Liver (tissue), 9 donors: ENCODE results near the gene EOMES. TPM values are rescaled to one million over a fixed set of nuclear protein-coding genes. Genes with fewer than 3 reads are reported as not detected.

Source experiments
- DNase-seq: peaks from one replicate; pipeline ENCODE4 v3.0.0-alpha.2; 2017; ENCODE audit warnings: low spot score
- H3K27ac ChIP-seq, 2 donors: one replicate each; pipeline ENCODE4 v1.7.0; 2013; ENCODE audit warnings: inconsistent platforms in 2 of 2, low read length in 2 of 2, control low read depth in 1 of 2, low read depth in 1 of 2, mild to moderate bottlenecking in 1 of 2
- H3K27me3 ChIP-seq, 4 donors: one replicate each; pipeline versions ENCODE4 v1.6.1 to v1.7.0; 2013; ENCODE audit warnings: low read length in 3 of 4, inconsistent platforms in 1 of 4, mild to moderate bottlenecking in 1 of 4, moderate library complexity in 1 of 4; ENCODE audit not compliant: control insufficient read depth in 4 of 4, insufficient read depth in 4 of 4
- H3K36me3 ChIP-seq, 4 donors: one replicate each; pipeline versions ENCODE4 v1.6.1 to v1.7.0; 2013; ENCODE audit warnings: low read length in 3 of 4, mild to moderate bottlenecking in 3 of 4, low read depth in 1 of 4, moderate library complexity in 1 of 4; ENCODE audit not compliant: control insufficient read depth in 4 of 4, insufficient read depth in 3 of 4
- H3K4me1 ChIP-seq, 4 donors: one replicate each; pipeline versions ENCODE4 v1.6.1 to v1.7.0; 2013; ENCODE audit warnings: low read length in 3 of 4, mild to moderate bottlenecking in 3 of 4, moderate library complexity in 1 of 4; ENCODE audit not compliant: control insufficient read depth in 4 of 4, insufficient read depth in 4 of 4
- H3K4me3 ChIP-seq, 3 donors: one replicate each; pipeline versions ENCODE4 v1.6.1 to v1.7.0; 2013; ENCODE audit warnings: low read length in 3 of 3, control low read depth in 1 of 3, low read depth in 1 of 3, mild to moderate bottlenecking in 1 of 3
- H3K9ac ChIP-seq, 2 donors: one replicate each; pipeline ENCODE4 v1.7.0; 2013; ENCODE audit warnings: low read length in 2 of 2, mild to moderate bottlenecking in 2 of 2, moderate library complexity in 2 of 2, control low read depth in 1 of 2, low read depth in 1 of 2
- H3K9me3 ChIP-seq, 4 donors: one replicate each; pipeline versions ENCODE4 v1.6.1 to v1.7.0; 2013; ENCODE audit warnings: low read length in 3 of 4; ENCODE audit not compliant: control insufficient read depth in 4 of 4
- EGR1 ChIP-seq, 2 donors: IDR thresholded peaks; 2 replicates each; pipeline ENCODE4 v1.6.1; 2016 to 2018; ENCODE audit warnings: antibody characterized with exemption in 2 of 2, low read depth in 2 of 2
- FOXA1 ChIP-seq: IDR thresholded peaks from 2 replicates; pipeline ENCODE4 v1.6.1; 2016; ENCODE audit warnings: antibody characterized with exemption
- FOXA2 ChIP-seq: IDR thresholded peaks from 2 replicates; pipeline ENCODE4 v1.6.1; 2016; ENCODE audit warnings: antibody characterized with exemption
- GABPA ChIP-seq, 2 donors: IDR thresholded peaks in 1 of 2; conservative IDR thresholded peaks in 1 of 2; 2 replicates each; pipeline ENCODE4 v1.6.1; 2016; ENCODE audit warnings: antibody characterized with exemption in 2 of 2, mild to moderate bottlenecking in 1 of 2, moderate library complexity in 1 of 2
- HNF4A ChIP-seq, 2 donors: conservative IDR thresholded peaks; 2 replicates each; pipeline ENCODE4 v1.6.1; 2016; ENCODE audit warnings: antibody characterized with exemption in 2 of 2, mild to moderate bottlenecking in 2 of 2
- HNF4G ChIP-seq: IDR thresholded peaks from 2 replicates; pipeline ENCODE4 v1.6.1; 2016; ENCODE audit warnings: antibody characterized with exemption
- JUND ChIP-seq, 2 donors: IDR thresholded peaks; 2 replicates each; pipeline ENCODE4 v1.6.1; 2016; ENCODE audit warnings: antibody characterized with exemption in 2 of 2
- NR2F2 ChIP-seq: IDR thresholded peaks from 2 replicates; pipeline ENCODE4 v1.6.1; 2016; ENCODE audit warnings: antibody characterized with exemption
- RAD21 ChIP-seq, 2 donors: IDR thresholded peaks; 2 replicates each; pipeline ENCODE4 v1.6.1; 2016; ENCODE audit warnings: antibody characterized with exemption in 2 of 2, mild to moderate bottlenecking in 2 of 2
- RXRA ChIP-seq, 2 donors: IDR thresholded peaks; 2 replicates each; pipeline ENCODE4 v1.6.1; 2017 to 2018; ENCODE audit warnings: antibody characterized with exemption in 2 of 2, mild to moderate bottlenecking in 1 of 2
- SP1 ChIP-seq: IDR thresholded peaks from 2 replicates; pipeline ENCODE4 v1.6.1; 2018; ENCODE audit warnings: antibody characterized with exemption, mild to moderate bottlenecking
- TAF1 ChIP-seq: conservative IDR thresholded peaks from 2 replicates; pipeline ENCODE4 v1.6.1; 2016; ENCODE audit warnings: antibody characterized with exemption, mild to moderate bottlenecking
- YY1 ChIP-seq: IDR thresholded peaks from 2 replicates; pipeline ENCODE4 v1.6.1; 2016; ENCODE audit warnings: antibody characterized with exemption, mild to moderate bottlenecking
- WGBS: extraction: QIAGEN DNeasy Blood & Tissue Kit; methylation state at CpG from one replicate; pipeline ENCODE4 v1.1.7; 2013; 5-methylcytosine and 5-hydroxymethylcytosine counted together
- polyA plus RNA-seq, 2 donors: library from polyadenylated mRNA; stranded (reverse) in 1 of 2; unstranded in 1 of 2; fragments of 200-250 nt in 1 of 2; fragments of >200 nt in 1 of 2; fragmentation: Nextera tagmentation in 1 of 2; extraction: Ambion mirVana in 1 of 2; gene quantifications; one replicate each; pipeline versions ENCODE4 v1.2.1 to v1.2.3, GENCODE V29; 2013 to 2015
- total RNA-seq, 2 donors: library from RNA; depleted of rRNA; stranded (reverse); fragments of >200 nt; gene quantifications; one replicate each; pipeline ENCODE4 v1.2.3, GENCODE V29; 2014
- TF ChIP-seq, protein P1 (sequence below): fragments of 150-350 bp; IDR thresholded peaks from 2 replicates; pipeline ENCODE4 v1.5.1; 2017; ENCODE audit warnings: improper control_type of control experiment, low read depth, low read length; ENCODE audit not compliant: missing input control
- TF ChIP-seq, protein P2 (sequence below): IDR thresholded peaks from 2 replicates; pipeline ENCODE4 v1.6.1; 2016; ENCODE audit warnings: antibody characterized with exemption
- TF ChIP-seq, protein P3 (sequence below): IDR thresholded peaks from 2 replicates; pipeline ENCODE4 v1.6.1; 2016; ENCODE audit warnings: antibody characterized with exemption, mild to moderate bottlenecking
- TF ChIP-seq, protein P4 (sequence below): IDR thresholded peaks from 2 replicates; pipeline ENCODE4 v1.6.1; 2016; ENCODE audit warnings: antibody characterized with exemption
- donor health status: healthy.
- donor health status: healthy.
- donor health status: healthy.
- donor health status: healthy.
- donor health status: healthy.

The EOMES gene
- total and polyA plus RNA-seq, 4 donors: 0.39 to 0.75 (median 0.59) TPM

DNA sequence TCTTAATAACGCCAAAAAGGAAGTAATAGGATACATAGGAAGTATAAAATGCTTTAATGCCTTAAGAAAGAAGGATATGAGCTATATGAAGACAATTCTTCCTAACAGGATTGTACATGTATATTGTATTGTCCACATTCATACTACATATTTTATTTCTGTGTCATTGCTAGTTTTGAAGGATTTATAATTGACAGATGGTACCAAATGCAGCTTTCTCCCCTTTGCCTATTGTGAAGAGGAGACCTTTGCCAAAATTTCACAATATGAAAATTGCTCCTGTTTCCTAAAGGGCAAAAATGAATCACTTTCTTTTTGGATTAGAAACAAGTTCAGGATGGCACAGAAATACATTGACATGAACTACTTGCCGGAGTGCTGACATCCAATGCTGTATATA is 34.8 kb upstream of the EOMES start:
- Histone ChIP-seq H3K27ac (no peak overlapping the region), H3K36me3 (no peaks in the 10 kb centered on the region), H3K9ac (no peak overlapping the region), H3K4me1 (no peaks in the 10 kb centered on the region), H3K27me3 (no peaks in the 10 kb centered on the region), H3K4me3 (no peak overlapping the region), H3K9me3 (no peaks in the 10 kb centered on the region)
- TF ChIP-seq, protein P1, sequence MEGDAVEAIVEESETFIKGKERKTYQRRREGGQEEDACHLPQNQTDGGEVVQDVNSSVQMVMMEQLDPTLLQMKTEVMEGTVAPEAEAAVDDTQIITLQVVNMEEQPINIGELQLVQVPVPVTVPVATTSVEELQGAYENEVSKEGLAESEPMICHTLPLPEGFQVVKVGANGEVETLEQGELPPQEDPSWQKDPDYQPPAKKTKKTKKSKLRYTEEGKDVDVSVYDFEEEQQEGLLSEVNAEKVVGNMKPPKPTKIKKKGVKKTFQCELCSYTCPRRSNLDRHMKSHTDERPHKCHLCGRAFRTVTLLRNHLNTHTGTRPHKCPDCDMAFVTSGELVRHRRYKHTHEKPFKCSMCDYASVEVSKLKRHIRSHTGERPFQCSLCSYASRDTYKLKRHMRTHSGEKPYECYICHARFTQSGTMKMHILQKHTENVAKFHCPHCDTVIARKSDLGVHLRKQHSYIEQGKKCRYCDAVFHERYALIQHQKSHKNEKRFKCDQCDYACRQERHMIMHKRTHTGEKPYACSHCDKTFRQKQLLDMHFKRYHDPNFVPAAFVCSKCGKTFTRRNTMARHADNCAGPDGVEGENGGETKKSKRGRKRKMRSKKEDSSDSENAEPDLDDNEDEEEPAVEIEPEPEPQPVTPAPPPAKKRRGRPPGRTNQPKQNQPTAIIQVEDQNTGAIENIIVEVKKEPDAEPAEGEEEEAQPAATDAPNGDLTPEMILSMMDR: no peak
- TF ChIP-seq RAD21 (IDR thresholded peaks at IDR 0.05) (no peak), FOXA2 (no peak), SP1 (no peak), GABPA (IDR thresholded peaks at IDR 0.05 in 1 of 2, conservative IDR thresholded peaks at IDR 0.05 in 1 of 2) (no peak), HNF4A (conservative IDR thresholded peaks at IDR 0.05) (no peak), HNF4G (no peak), RXRA (IDR thresholded peaks at IDR 0.05) (no peak), EGR1 (IDR thresholded peaks at IDR 0.05; ENCODE audit: low read depth in 2 of 2) (no peak), NR2F2 (no peak), YY1 (no peak), FOXA1 (no peak), JUND (IDR thresholded peaks at IDR 0.05) (no peak), TAF1 (no peak)
- TF ChIP-seq, protein P2, sequence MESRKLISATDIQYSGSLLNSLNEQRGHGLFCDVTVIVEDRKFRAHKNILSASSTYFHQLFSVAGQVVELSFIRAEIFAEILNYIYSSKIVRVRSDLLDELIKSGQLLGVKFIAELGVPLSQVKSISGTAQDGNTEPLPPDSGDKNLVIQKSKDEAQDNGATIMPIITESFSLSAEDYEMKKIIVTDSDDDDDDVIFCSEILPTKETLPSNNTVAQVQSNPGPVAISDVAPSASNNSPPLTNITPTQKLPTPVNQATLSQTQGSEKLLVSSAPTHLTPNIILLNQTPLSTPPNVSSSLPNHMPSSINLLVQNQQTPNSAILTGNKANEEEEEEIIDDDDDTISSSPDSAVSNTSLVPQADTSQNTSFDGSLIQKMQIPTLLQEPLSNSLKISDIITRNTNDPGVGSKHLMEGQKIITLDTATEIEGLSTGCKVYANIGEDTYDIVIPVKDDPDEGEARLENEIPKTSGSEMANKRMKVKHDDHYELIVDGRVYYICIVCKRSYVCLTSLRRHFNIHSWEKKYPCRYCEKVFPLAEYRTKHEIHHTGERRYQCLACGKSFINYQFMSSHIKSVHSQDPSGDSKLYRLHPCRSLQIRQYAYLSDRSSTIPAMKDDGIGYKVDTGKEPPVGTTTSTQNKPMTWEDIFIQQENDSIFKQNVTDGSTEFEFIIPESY: no peak
- TF ChIP-seq, protein P3, sequence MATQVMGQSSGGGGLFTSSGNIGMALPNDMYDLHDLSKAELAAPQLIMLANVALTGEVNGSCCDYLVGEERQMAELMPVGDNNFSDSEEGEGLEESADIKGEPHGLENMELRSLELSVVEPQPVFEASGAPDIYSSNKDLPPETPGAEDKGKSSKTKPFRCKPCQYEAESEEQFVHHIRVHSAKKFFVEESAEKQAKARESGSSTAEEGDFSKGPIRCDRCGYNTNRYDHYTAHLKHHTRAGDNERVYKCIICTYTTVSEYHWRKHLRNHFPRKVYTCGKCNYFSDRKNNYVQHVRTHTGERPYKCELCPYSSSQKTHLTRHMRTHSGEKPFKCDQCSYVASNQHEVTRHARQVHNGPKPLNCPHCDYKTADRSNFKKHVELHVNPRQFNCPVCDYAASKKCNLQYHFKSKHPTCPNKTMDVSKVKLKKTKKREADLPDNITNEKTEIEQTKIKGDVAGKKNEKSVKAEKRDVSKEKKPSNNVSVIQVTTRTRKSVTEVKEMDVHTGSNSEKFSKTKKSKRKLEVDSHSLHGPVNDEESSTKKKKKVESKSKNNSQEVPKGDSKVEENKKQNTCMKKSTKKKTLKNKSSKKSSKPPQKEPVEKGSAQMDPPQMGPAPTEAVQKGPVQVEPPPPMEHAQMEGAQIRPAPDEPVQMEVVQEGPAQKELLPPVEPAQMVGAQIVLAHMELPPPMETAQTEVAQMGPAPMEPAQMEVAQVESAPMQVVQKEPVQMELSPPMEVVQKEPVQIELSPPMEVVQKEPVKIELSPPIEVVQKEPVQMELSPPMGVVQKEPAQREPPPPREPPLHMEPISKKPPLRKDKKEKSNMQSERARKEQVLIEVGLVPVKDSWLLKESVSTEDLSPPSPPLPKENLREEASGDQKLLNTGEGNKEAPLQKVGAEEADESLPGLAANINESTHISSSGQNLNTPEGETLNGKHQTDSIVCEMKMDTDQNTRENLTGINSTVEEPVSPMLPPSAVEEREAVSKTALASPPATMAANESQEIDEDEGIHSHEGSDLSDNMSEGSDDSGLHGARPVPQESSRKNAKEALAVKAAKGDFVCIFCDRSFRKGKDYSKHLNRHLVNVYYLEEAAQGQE: no peak
- TF ChIP-seq, protein P4, sequence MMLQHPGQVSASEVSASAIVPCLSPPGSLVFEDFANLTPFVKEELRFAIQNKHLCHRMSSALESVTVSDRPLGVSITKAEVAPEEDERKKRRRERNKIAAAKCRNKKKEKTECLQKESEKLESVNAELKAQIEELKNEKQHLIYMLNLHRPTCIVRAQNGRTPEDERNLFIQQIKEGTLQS: no peak
- no peak for DNase-seq
- 74% methylated on average over 2 of the region's 2 CpGs for WGBS

DNA sequence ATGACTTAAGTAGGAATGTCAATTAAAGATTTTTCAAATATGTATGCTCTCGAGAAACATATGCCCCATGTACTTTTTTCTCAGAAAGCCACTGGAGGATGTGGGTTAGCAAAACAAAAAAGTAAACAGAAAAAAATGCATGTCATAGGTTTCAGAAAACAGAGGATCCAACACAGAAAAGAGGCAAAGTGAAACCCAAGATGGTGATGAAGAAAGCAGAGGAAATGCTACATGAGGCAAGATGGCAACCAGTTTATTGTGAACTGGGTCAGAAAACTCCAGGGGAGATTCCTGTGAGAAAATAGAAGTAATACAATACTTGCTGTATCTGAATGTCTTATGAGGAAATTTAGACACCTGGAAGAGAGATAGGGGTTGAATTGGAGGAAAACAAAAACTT is 30.8 kb upstream of the EOMES start:
- no peak for DNase-seq
- no peak for TF ChIP-seq RAD21 (IDR thresholded peaks at IDR 0.05)
- TF ChIP-seq GABPA (IDR thresholded peaks at IDR 0.05 in 1 of 2, conservative IDR thresholded peaks at IDR 0.05 in 1 of 2): no peak
- TF ChIP-seq FOXA1: no peak

More for the DNA sequence above, 30.8 kb upstream of the EOMES start:
- H3K36me3 ChIP-seq: no peaks in the 10 kb centered on the region
- H3K4me3 ChIP-seq: no peak overlapping the region
- H3K9me3 ChIP-seq: no peaks in the 10 kb centered on the region
- H3K27ac ChIP-seq: no peak overlapping the region
- H3K27me3 ChIP-seq: no peaks in the 10 kb centered on the region
- H3K9ac ChIP-seq: no peak overlapping the region
- WGBS: 69% methylated on average over 1 of the region's 1 CpG
- H3K4me1 ChIP-seq: no peaks in the 10 kb centered on the region
